Sigmoid colon (tissue), 7 donors: ENCODE data around the gene NFKB1. TPM values are rescaled to one million over a fixed set of nuclear protein-coding genes. Genes with fewer than 3 reads are reported as not detected.

ENCODE experiments used
- DNase-seq: peaks from one replicate; pipeline ENCODE4 v3.0.0-alpha.2; 2019
- H3K27ac ChIP-seq, 4 donors: fragments of 200-600 bp; sonication (generic); one replicate each; pipeline ENCODE4 v1.5.1; 2016 to 2019; ENCODE audit warnings: mild to moderate bottlenecking in 1 of 4
- H3K27me3 ChIP-seq, 3 donors: fragments of 200-600 bp; sonication (generic); one replicate each; pipeline ENCODE4 v1.5.1; 2019; ENCODE audit warnings: mild to moderate bottlenecking in 1 of 3
- H3K36me3 ChIP-seq, 4 donors: fragments of 200-600 bp; sonication (generic); one replicate each; pipeline ENCODE4 v1.5.1; 2016 to 2019
- H3K4me1 ChIP-seq, 4 donors: fragments of 200-600 bp; sonication (generic); one replicate each; pipeline ENCODE4 v1.5.1; 2017 to 2019
- H3K4me3 ChIP-seq, 4 donors: fragments of 200-600 bp; sonication (generic); one replicate each; pipeline ENCODE4 v1.5.1; 2017 to 2019; ENCODE audit warnings: mild to moderate bottlenecking in 2 of 4, moderate library complexity in 1 of 4
- H3K9me3 ChIP-seq, 4 donors: fragments of 200-600 bp in 3 of 4; sonication (generic) in 3 of 4; one replicate each; pipeline versions ENCODE4 v1.5.1 to v1.6.1; 2013 to 2019
- CTCF ChIP-seq, 4 experiments: fragments of 450-650 bp in 3 of 4; fragments of 200-600 bp in 1 of 4; IDR thresholded peaks; one replicate each; pipeline ENCODE4 v1.5.1; 2016 to 2019; ENCODE audit warnings: antibody characterized with exemption in 4 of 4, mild to moderate bottlenecking in 3 of 4, moderate library complexity in 2 of 4
- EP300 ChIP-seq, 4 donors: sonication (generic); formaldehyde crosslinking; IDR thresholded peaks; one replicate each; pipeline ENCODE4 v1.6.1; 2017; ENCODE audit warnings: antibody characterized with exemption in 4 of 4
- POLR2A ChIP-seq, 2 donors: fragments of 450-650 bp; IDR thresholded peaks; one replicate each; pipeline ENCODE4 v1.6.1; 2016; ENCODE audit warnings: antibody characterized with exemption in 2 of 2, mild to moderate bottlenecking in 2 of 2, moderate library complexity in 2 of 2
- POLR2AphosphoS5 ChIP-seq, 4 donors: sonication (generic); formaldehyde crosslinking; IDR thresholded peaks; one replicate each; pipeline ENCODE4 v1.6.1; 2017; ENCODE audit warnings: antibody characterized with exemption in 4 of 4
- WGBS, 2 donors: extraction: QIAGEN DNeasy Blood & Tissue Kit; methylation state at CpG; one replicate each; pipeline ENCODE4 v1.1.7; 2013; 5-methylcytosine and 5-hydroxymethylcytosine counted together
- intact Hi-C: fragments of 100-400 bp; cut with DNase I; formaldehyde crosslinking; loops from one replicate; pipeline ENCODE4 v1.15.1; 2023
- polyA plus RNA-seq, 3 donors: library from polyadenylated mRNA; stranded (reverse); fragments of 200-250 nt; gene quantifications; one replicate each; pipeline ENCODE4 v1.2.3, GENCODE V29; 2013
- total RNA-seq, 4 donors: library from RNA; depleted of rRNA; stranded (reverse); fragments of >200 nt; gene quantifications; one replicate each; pipeline ENCODE4 v1.1.0, GENCODE V29; 2016
- donor health status: healthy with polysubstance abuse.
- donor health status: Bipolar disorder and iron deficiency.
- donor health status: healthy.

The NFKB1 gene
- total and polyA plus RNA-seq, 7 donors = 19.2 to 29.8 (median 27.0) TPM

- H3K36me3 ChIP-seq = peaks cover 0 to 82% (median 23%) of the 10 kb centered on the region in 4 donors
- TF ChIP-seq POLR2A (IDR thresholded peaks at IDR 0.05) = no peak
- no peak for TF ChIP-seq EP300 (IDR thresholded peaks at IDR 0.05)
- TF ChIP-seq CTCF (IDR thresholded peaks at IDR 0.05) = no peak
- TF ChIP-seq POLR2AphosphoS5 (IDR thresholded peaks at IDR 0.05) = no peak
Measured at GRCh38 chr4:102580463-102580842, 79.3 kb downstream of the NFKB1 start.

DNA sequence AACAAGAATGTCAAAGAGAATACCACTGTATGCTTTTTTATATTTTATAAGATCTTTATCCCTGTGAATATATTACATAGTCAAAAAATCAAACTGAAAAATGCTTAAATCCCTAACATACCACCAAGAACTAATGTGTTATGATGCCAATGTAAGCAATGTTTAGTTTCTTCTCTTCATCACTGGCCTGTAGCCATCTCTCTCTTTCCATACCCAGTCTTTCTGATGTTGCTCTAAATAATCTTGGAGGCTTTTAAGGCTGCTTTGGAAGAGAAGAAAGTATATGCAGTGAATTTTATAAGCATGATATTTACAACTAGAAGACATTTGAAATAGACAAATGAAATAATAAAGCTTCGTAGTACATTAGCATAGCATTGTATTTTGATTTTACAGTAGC lies 82.9 kb downstream of the NFKB1 start:
- H3K4me1 ChIP-seq = no peaks in the 10 kb centered on the region
- H3K9me3 ChIP-seq = no peaks in the 10 kb centered on the region
- DNase-seq = no peak
- H3K27me3 ChIP-seq = no peaks in the 10 kb centered on the region
- no peak for TF ChIP-seq CTCF (IDR thresholded peaks at IDR 0.05)
- TF ChIP-seq EP300 (IDR thresholded peaks at IDR 0.05) = no peak
- no peak for TF ChIP-seq POLR2AphosphoS5 (IDR thresholded peaks at IDR 0.05)
- no peak for TF ChIP-seq POLR2A (IDR thresholded peaks at IDR 0.05)
- H3K4me3 ChIP-seq = no peak overlapping the region
- WGBS, 2 donors = 87 to 94% methylated on average over 1 of the region's 1 CpG
- peaks cover 0 to 83% (median 25%) of the 10 kb centered on the region in 4 donors for H3K36me3 ChIP-seq
- intact Hi-C loops = no loop called here
- no peak overlapping the region for H3K27ac ChIP-seq

More at GRCh38 chr4:102580463-102580842, 79.3 kb downstream of the NFKB1 start:
- Histone ChIP-seq H3K9me3 (no peaks in the 10 kb centered on the region), H3K4me1 (no peaks in the 10 kb centered on the region), H3K27me3 (no peaks in the 10 kb centered on the region), H3K4me3 (no peak overlapping the region), H3K27ac (no peak overlapping the region)
- no peak for DNase-seq
- WGBS, 2 donors = 77 to 83% methylated on average over 1 of the region's 1 CpG
- intact Hi-C loops = no loop called here

- H3K36me3 ChIP-seq = peaks cover 0 to 75% (median 23%) of the 10 kb centered on the region in 4 donors
- intact Hi-C loops = no loop called here
Measured at GRCh38 chr4:102585329-102585728, 84.2 kb downstream of the NFKB1 start.

GRCh38 chr4:102586002-102586643 lies 85.0 kb downstream of the NFKB1 start:
- Histone ChIP-seq H3K4me3 (no peak overlapping the region), H3K9me3 (no peaks in the 10 kb centered on the region), H3K27ac (no peak overlapping the region), H3K36me3 (peaks cover 0 to 74% (median 20%) of the 10 kb centered on the region in 4 donors), H3K4me1 (no peaks in the 10 kb centered on the region), H3K27me3 (no peaks in the 10 kb centered on the region)
- no peak for DNase-seq
- WGBS, 2 donors = 83 to 90% methylated on average over 4 of the region's 4 CpGs
- no peak for TF ChIP-seq POLR2A (IDR thresholded peaks at IDR 0.05)
- TF ChIP-seq CTCF (IDR thresholded peaks at IDR 0.05) = no peak
- no peak for TF ChIP-seq POLR2AphosphoS5 (IDR thresholded peaks at IDR 0.05)
- TF ChIP-seq EP300 (IDR thresholded peaks at IDR 0.05) = no peak
- intact Hi-C loops = no loop called here

More at GRCh38 chr4:102585329-102585728, 84.2 kb downstream of the NFKB1 start:
- Histone ChIP-seq H3K4me3 (no peak overlapping the region), H3K27ac (no peak overlapping the region), H3K27me3 (no peaks in the 10 kb centered on the region), H3K4me1 (no peaks in the 10 kb centered on the region), H3K9me3 (no peaks in the 10 kb centered on the region)
- no peak for DNase-seq
- 89 to 95% methylated on average over 2 of the region's 2 CpGs for whole genome bisulfite sequencing, 2 donors
- no peak for TF ChIP-seq EP300 (IDR thresholded peaks at IDR 0.05)

DNA sequence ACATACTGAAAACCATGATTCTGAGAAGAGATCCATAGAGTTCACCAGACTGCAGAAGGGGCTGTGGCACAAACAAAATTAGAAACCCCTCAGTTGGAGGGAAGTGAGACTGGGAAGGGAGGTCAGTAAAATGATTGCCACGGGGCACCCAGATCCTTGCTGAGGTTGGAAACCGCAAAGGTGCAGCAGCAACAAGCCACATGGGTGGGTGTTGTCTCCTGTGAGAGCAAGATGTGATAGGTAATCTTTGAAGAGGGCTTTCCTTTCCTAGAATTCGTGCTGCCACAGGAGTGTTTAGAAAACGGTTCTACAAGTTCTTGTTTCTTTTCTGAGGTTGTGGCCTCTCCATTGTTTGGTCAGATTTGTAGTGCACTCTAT lies 85.5 kb downstream of the NFKB1 start:
- Histone ChIP-seq H3K4me3 (no peak overlapping the region), H3K27ac (no peak overlapping the region), H3K4me1 (no peaks in the 10 kb centered on the region), H3K27me3 (no peaks in the 10 kb centered on the region), H3K9me3 (no peaks in the 10 kb centered on the region), H3K36me3 (peaks cover 0 to 69% (median 18%) of the 10 kb centered on the region in 4 donors)
- TF ChIP-seq POLR2AphosphoS5 (IDR thresholded peaks at IDR 0.05) (no peak), EP300 (IDR thresholded peaks at IDR 0.05) (no peak), POLR2A (IDR thresholded peaks at IDR 0.05) (no peak), CTCF (IDR thresholded peaks at IDR 0.05) (no peak)
- no peak for DNase-seq
- intact Hi-C loops = no loop called here
- 65 to 84% methylated on average over 4 of the region's 4 CpGs for WGBS, 2 donors
